Measurements from ENCODE around the gene PPID. TPM values are rescaled to one million over a fixed set of nuclear protein-coding genes. Genes with fewer than 3 reads are reported as not detected.

Gene PPID
- total and polyA plus RNA-seq, 2 of the 13 experiments (the other 11 are each of a cell fraction or from before 2014, with no cell fraction given), result 15.4 to 63.4 TPM

DNA sequence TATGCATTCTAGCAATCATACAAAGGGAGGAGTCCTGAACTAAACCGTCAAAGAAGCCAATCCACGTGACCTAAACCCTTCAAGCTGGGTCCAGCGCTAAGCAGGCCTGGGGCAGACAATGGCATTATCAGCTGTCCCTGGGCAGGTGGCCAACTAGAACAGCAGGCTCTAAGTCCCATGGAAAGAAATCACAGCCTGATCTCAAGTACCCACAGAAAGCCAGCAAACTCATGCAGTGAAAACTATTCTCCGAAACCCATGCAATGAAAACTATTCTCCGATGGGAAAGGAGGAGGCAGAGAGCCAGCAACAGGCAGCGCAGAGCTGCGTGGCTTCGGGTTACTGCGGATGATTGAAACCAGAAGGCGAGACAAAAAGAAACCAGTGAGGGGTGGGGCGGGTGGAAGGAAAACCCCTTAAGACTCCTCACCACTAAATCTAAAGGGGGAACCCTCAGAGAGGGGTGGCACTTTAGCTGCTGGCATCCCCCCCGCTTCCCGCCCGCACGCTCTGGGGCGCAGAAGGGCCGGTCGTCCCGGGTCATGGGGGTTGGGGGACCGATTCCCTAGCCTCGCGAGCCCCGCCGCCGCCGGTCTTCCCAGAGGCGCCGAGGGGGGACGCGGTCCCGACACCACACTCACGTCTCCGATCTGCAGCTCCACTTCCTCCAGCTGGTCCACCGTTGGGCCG is 52.1 kb downstream of the PPID start (continued):
- TF ChIP-seq AFF4 (CRISPR knock-in tag; IDR thresholded peaks at IDR 0.05), result no peak
- TF ChIP-seq HES4 (CRISPR knock-in tag; IDR thresholded peaks at IDR 0.05; ENCODE audit: borderline replicate concordance), result 0 out of 2 replicates have a peak, but pooled peaks have one; percentile 14
- TF ChIP-seq ZNF343 (CRISPR knock-in tag; IDR thresholded peaks at IDR 0.05), result peak; percentile 78; the same call in 1 of the 2 replicates
- no peak for TF ChIP-seq ATF7 (IDR thresholded peaks at IDR 0.05)
- no peak for TF ChIP-seq ATF7 (CRISPR knock-in tag; IDR thresholded peaks at IDR 0.05)
- TF ChIP-seq KMT2B (CRISPR knock-in tag; IDR thresholded peaks at IDR 0.05), result peak; percentile 34; the same call in 1 of the 2 replicates
- no peak for TF ChIP-seq REPIN1 (CRISPR knock-in tag; IDR thresholded peaks at IDR 0.05; ENCODE audit: borderline replicate concordance, low read depth)
- peak; percentile 5; the same call in 1 of the 2 replicates for TF ChIP-seq ZNF704 (CRISPR knock-in tag; IDR thresholded peaks at IDR 0.05; ENCODE audit: borderline replicate concordance)
- no peak for TF ChIP-seq ZNF780A (CRISPR knock-in tag; IDR thresholded peaks at IDR 0.05)
- TF ChIP-seq, protein P1, sequence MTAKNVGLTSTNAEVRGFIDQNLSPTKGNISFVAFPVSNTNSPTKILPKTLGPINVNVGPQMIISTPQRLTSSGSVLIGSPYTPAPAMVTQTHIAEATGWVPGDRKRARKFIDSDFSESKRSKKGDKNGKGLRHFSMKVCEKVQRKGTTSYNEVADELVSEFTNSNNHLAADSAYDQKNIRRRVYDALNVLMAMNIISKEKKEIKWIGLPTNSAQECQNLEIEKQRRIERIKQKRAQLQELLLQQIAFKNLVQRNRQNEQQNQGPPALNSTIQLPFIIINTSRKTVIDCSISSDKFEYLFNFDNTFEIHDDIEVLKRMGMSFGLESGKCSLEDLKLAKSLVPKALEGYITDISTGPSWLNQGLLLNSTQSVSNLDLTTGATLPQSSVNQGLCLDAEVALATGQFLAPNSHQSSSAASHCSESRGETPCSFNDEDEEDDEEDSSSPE (CRISPR knock-in tag; IDR thresholded peaks at IDR 0.05), result no peak
- 0 out of 2 replicates have a peak, but pooled peaks have one; percentile 40 for TF ChIP-seq ZNF674 (CRISPR knock-in tag; IDR thresholded peaks at IDR 0.05; ENCODE audit: low read depth)
- TF ChIP-seq ZNF737 (CRISPR knock-in tag; IDR thresholded peaks at IDR 0.05; ENCODE audit: borderline replicate concordance), result no peak
- TF ChIP-seq THAP7 (CRISPR knock-in tag; IDR thresholded peaks at IDR 0.05), result peak; percentile 16; the same call in 1 of the 2 replicates
- TF ChIP-seq SOX6 (IDR thresholded peaks at IDR 0.05), result no peak
- TF ChIP-seq SOX6 (CRISPR knock-in tag; IDR thresholded peaks at IDR 0.05), result peak; percentile 47
- TF ChIP-seq, protein P2, sequence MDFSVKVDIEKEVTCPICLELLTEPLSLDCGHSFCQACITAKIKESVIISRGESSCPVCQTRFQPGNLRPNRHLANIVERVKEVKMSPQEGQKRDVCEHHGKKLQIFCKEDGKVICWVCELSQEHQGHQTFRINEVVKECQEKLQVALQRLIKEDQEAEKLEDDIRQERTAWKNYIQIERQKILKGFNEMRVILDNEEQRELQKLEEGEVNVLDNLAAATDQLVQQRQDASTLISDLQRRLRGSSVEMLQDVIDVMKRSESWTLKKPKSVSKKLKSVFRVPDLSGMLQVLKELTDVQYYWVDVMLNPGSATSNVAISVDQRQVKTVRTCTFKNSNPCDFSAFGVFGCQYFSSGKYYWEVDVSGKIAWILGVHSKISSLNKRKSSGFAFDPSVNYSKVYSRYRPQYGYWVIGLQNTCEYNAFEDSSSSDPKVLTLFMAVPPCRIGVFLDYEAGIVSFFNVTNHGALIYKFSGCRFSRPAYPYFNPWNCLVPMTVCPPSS (IDR thresholded peaks at IDR 0.05), result no peak
- TF ChIP-seq ZNF747 (CRISPR knock-in tag; IDR thresholded peaks at IDR 0.05; ENCODE audit: borderline replicate concordance), result 0 out of 2 replicates have a peak, but pooled peaks have one; percentile 23
- no peak for TF ChIP-seq JUND (CRISPR knock-in tag; IDR thresholded peaks at IDR 0.05)
- TF ChIP-seq ZBTB39 (CRISPR knock-in tag; IDR thresholded peaks at IDR 0.05), result peak; percentile 23; the same call in 1 of the 2 replicates

Data from HepG2 (cell line).